ENCODE data around the gene FLYWCH1. TPM values are rescaled to one million over a fixed set of nuclear protein-coding genes. Genes with fewer than 3 reads are reported as not detected.

Gene FLYWCH1
- total and polyA plus RNA-seq, 10 of the 15 experiments (the other 5 are each of a cell fraction or from before 2014, with no cell fraction given): 0.47 to 33.8 (median 11.2) TPM

GRCh38 chr16:2926650-2926999, 14.9 kb downstream of the FLYWCH1 start:
- intact Hi-C loops (cut with micrococcal nuclease; ENCODE audit: unreplicated experiment): loop anchor here (5.0 kb wide), 1 partner anchor 56 kb away; the partner anchor contains the start of gene PKMYT1
- no peaks in the 10 kb centered on the region for H3K9me3 ChIP-seq (replicated peaks; ENCODE audit: control insufficient read depth, insufficient read depth, low read length)
- SMC1A ChIA-PET (ENCODE audit: uncharacterized antibody, unreplicated experiment): interaction anchor here (0.6 to 1.8 kb wide), 6 partner anchors 14 to 58 kb away, joined by 3 to 9 read pairs (median 4); partner anchors contain the start of genes FLYWCH2 and PKMYT1
- BruUV-seq (replicated peaks): no TSS peak
- POLR2A ChIA-PET: interaction anchor here (1.2 kb wide), 1 partner anchor 15 kb away, joined by 7 read pairs; the partner anchor contains the start of gene FLYWCH1
- CTCF ChIA-PET: interaction anchor here (0.9 to 2.2 kb wide), 24 partner anchors 9 to 87 kb away, joined by 3 to 27 read pairs (median 8); partner anchors contain the start of genes FLYWCH1, FLYWCH2 and KREMEN2
- H3K36me3 ChIP-seq (ENCODE audit: control insufficient read depth in 2 of 2, insufficient read depth in 2 of 2, low read length in 1 of 2): peaks cover 0 to 10% of the 10 kb centered on the region in 2 experiments; a peak in 2 of 4 replicates
- no peak overlapping the region for H3K9ac ChIP-seq (ENCODE audit: control insufficient read depth, insufficient read depth, low read length)
- H3K27me3 ChIP-seq (replicated peaks in 1 of 2; ENCODE audit: control insufficient read depth in 2 of 2, insufficient read depth in 2 of 2, low read length in 1 of 2): no peaks in the 10 kb centered on the region
- H3K4me2 ChIP-seq (ENCODE audit: control insufficient read depth, insufficient read depth): peak overlapping the region; percentile 62; the same call in 1 of the 2 replicates
- no peak overlapping the region for H3K4me3 ChIP-seq
- H3K79me2 ChIP-seq (ENCODE audit: control insufficient read depth, insufficient read depth, low read length): no peaks in the 10 kb centered on the region
- no peak for TF ChIP-seq POLR2AphosphoS5 (IDR thresholded peaks at IDR 0.05; ENCODE audit: low read length)
- TF ChIP-seq GABPA (IDR thresholded peaks at IDR 0.05; ENCODE audit: low read depth): no peak
- no peak for TF ChIP-seq BCL3 (IDR thresholded peaks at IDR 0.05; ENCODE audit: borderline replicate concordance, insufficient read depth, low read depth, low read length, poor library complexity, severe bottlenecking)
- no peak for TF ChIP-seq MXI1 (IDR thresholded peaks at IDR 0.05; ENCODE audit: low read depth, low read length)
- no peak for TF ChIP-seq MTA3 (IDR thresholded peaks at IDR 0.05; ENCODE audit: borderline replicate concordance, low read length)
- no peak for TF ChIP-seq MTA2 (IDR thresholded peaks at IDR 0.05; ENCODE audit: low read depth)
- no peak for TF ChIP-seq SREBF2 (IDR thresholded peaks at IDR 0.05; ENCODE audit: low read length)
- no peak for TF ChIP-seq JUND (IDR thresholded peaks at IDR 0.05; ENCODE audit: low read depth, low read length)
- no peak for TF ChIP-seq MEF2B (IDR thresholded peaks at IDR 0.05; ENCODE audit: partially characterized antibody, poor library complexity, severe bottlenecking)
- TF ChIP-seq MYC (IDR thresholded peaks at IDR 0.05; ENCODE audit: insufficient read depth, insufficient read length, insufficient replicate concordance, low read length, severe bottlenecking): no peak
- TF ChIP-seq EZH2 (IDR thresholded peaks at IDR 0.05; ENCODE audit: borderline replicate concordance, control insufficient read depth, low read depth, low read length): no peak
- TF ChIP-seq CUX1 (IDR thresholded peaks at IDR 0.05; ENCODE audit: insufficient replicate concordance, low read depth, low read length): no peak
- TF ChIP-seq HDGF (IDR thresholded peaks at IDR 0.05): no peak
- ATAC-seq (no peak), FAIRE-seq (no peak), DNase-seq (ENCODE audit: low read depth, low spot score) (no peak)
- no peaks in the 10 kb centered on the region for H3K4me1 ChIP-seq (ENCODE audit: control insufficient read depth, insufficient read depth, low read length)
- in situ Hi-C loops (cut with MboI): no loop called here
- 57% methylated on average over 5 of the region's 5 CpGs for WGBS (ENCODE audit: insufficient coverage, insufficient replicate concordance, low lambda C conversion rate, missing lambda C conversion rate)
- peak overlapping the region; percentile 64 for H2AFZ ChIP-seq (ENCODE audit: control insufficient read depth, low read depth, low read length)
- H4K20me1 ChIP-seq (ENCODE audit: control insufficient read depth, insufficient read depth): no peaks in the 10 kb centered on the region
- RAD21 ChIA-PET (ENCODE audit: unreplicated experiment): interaction anchor here (0.7 to 1.5 kb wide), 13 partner anchors 11 to 88 kb away, joined by 3 to 4 read pairs (median 3); partner anchors contain the start of gene FLYWCH2
- no peak overlapping the region for H3K27ac ChIP-seq (ENCODE audit: control insufficient read depth, insufficient read depth)
